AG04449 (cell line): ENCODE measurements around the gene GIMAP8.
A peak's percentile ranks its signal among the peaks of the same experiment; 100 is the strongest.

Source experiments
- CTCF ChIA-PET: fragments of 350-600 bp; formaldehyde crosslinking; extraction: SDS; loops from one replicate; lab custom pipeline; 2021; ENCODE audit warnings: antibody characterized with exemption; lab: Yijun Ruan, JAX
- POLR2A ChIA-PET: fragments of 400-600, 350-600 bp; formaldehyde crosslinking; extraction: SDS; loops from one replicate; lab custom pipeline; 2020; ENCODE audit warnings: antibody characterized with exemption, inconsistent platforms; lab: Yijun Ruan, JAX
- DNase-seq: peaks from one replicate; pipeline ENCODE4 v3.0.0-alpha.2; 2010; ENCODE audit warnings: low read depth, low spot score
- H3K4me3 ChIP-seq: 2 replicates; pipeline ENCODE4 v1.5.1; 2011; ENCODE audit warnings: low read depth, mild to moderate bottlenecking, control low read depth, low read length
- TF ChIP-seq, protein P1 (sequence below): IDR thresholded peaks from one replicate; pipeline ENCODE4 v1.5.1; 2011; ENCODE audit warnings: mild to moderate bottlenecking, moderate library complexity, low read length, control low read depth, inconsistent platforms; ENCODE audit not compliant: insufficient read depth; ENCODE audit errors: missing control alignments

GIMAP8 gene

DNA sequence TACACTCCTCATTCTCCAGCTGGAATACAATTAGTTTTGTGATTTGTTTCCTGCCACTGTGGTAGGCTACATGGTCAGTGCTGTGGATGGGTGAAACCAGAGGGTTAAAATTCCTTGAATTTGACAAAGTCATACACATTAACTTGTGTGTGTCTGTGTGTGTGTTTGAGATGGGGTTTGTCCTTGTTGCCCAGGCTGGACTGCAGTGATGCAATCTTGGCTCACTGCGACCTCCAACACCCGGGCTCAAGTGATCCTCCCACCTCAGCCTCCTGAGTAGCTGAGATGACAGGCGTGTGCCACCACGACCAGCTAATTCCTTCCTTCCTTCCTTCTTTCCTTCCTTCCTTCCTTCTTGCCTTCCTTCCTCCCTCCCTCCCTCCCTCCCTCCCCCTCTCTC, 24.8 kb upstream of the GIMAP8 start:
- CTCF ChIA-PET, result no interaction called here
- TF ChIP-seq, protein P1, sequence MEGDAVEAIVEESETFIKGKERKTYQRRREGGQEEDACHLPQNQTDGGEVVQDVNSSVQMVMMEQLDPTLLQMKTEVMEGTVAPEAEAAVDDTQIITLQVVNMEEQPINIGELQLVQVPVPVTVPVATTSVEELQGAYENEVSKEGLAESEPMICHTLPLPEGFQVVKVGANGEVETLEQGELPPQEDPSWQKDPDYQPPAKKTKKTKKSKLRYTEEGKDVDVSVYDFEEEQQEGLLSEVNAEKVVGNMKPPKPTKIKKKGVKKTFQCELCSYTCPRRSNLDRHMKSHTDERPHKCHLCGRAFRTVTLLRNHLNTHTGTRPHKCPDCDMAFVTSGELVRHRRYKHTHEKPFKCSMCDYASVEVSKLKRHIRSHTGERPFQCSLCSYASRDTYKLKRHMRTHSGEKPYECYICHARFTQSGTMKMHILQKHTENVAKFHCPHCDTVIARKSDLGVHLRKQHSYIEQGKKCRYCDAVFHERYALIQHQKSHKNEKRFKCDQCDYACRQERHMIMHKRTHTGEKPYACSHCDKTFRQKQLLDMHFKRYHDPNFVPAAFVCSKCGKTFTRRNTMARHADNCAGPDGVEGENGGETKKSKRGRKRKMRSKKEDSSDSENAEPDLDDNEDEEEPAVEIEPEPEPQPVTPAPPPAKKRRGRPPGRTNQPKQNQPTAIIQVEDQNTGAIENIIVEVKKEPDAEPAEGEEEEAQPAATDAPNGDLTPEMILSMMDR, result no peak
- POLR2A ChIA-PET, result no interaction called here

DNA sequence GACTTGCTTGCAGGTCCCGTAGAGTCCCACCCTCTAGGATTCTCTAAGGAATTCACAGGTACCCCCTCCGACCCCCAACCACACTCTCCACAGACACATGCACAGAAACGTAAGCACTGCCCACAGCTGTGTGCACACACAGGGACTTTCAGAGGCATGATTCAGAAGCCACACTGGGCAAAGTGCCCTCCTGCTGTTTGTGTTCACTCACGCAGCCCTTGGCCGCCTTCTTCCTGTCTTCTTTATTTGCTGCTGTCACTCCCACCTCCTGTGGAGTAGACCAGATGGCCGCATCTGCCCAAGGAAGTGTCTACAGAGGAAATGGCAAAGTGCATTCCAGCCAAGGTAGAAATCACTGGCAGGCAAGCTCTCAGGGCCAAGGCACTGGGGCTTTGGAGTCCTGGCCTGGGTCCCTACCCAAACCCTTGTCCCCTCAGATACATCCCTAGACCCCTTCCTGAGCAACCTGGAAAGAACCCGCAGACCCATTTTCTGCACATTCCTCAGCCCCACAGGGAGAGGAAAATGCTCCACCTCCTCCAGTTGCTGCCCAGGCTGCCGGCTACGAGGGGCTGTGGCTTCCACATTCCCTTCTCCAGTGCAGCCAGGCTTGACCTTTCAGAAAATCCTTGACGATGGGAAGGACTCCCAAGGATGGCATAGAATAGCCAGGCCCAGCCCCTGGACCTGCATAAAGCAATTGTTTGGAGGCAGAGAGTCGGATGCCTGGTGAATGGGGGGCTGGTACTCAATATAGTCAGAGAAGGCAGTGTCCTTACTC, 21.6 kb upstream of the GIMAP8 start:
- H3K4me3 ChIP-seq, result no peak overlapping the region
- ChIA-PET CTCF (interaction anchor here (1.0 to 1.6 kb wide), 2 partner anchors 9 to 74 kb away, joined by 3 to 5 read pairs; no protein-coding TSS in a partner anchor), POLR2A (no interaction called here)
- peak; percentile 59 for DNase-seq
- TF ChIP-seq, protein P1, result no peak

More for the DNA sequence above, 24.8 kb upstream of the GIMAP8 start:
- H3K4me3 ChIP-seq, result no peak overlapping the region
- DNase-seq, result no peak

DNA sequence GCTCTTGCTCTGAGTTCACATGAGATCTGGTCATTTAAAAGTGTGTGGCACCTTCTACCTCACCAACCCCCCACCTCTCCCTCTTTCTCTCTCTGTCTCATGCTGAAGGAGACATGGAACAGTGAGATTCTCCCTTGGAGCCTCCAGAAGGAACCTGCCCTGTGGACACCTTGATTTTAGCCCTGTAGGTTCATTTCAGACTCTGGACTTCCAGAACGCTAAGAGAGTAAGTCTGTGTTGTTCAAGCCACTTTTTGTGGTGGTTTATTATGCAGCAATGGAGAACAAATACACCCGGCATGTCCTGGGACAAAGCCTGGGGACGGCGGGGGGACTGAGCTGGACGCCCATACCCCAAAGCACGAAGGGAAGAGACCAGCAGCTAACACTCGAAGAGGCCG, 20.7 kb upstream of the GIMAP8 start:
- POLR2A ChIA-PET, result no interaction called here
- no peak overlapping the region for H3K4me3 ChIP-seq
- DNase-seq, result no peak
- CTCF ChIA-PET, result interaction anchor here (1.0 to 1.6 kb wide), 2 partner anchors 10 to 74 kb away, joined by 3 to 5 read pairs; no protein-coding TSS in a partner anchor
- TF ChIP-seq, protein P1, result no peak

DNA sequence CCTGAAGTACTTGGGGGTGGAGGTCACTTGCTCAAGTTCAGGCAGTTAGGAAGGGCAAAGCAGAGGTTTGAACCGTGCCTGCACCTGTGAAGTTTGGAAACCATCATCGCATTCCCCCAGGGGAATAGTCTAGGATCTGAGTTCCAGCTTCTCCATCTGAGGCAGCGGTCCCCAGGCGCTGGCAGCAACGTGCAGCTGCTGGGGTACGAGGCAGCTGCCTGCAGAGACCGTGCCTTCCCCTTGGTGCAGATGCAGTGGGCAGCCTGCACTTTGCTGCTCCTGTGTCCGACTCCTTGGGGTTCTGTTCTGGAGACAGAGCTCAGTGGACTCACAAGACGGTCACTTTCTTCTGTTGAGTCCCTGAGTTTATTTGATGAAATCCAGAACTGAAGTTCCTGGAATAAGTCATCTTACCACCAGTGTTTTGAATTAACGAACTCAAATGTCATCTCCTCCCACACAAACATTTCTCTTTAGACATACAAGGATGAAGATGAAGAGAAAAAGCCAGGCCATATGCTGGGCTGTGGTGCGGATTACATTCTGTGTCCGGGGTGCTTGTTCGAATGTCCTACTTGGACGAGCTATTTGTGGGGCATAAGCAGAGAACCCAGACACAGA, 19.9 kb upstream of the GIMAP8 start:
- TF ChIP-seq, protein P1, result no peak
- ChIA-PET CTCF (interaction anchor here (0.8 to 1.9 kb wide), 3 partner anchors 9 to 65 kb away, joined by 3 to 4 read pairs (median 3); no protein-coding TSS in a partner anchor), POLR2A (no interaction called here)

DNA sequence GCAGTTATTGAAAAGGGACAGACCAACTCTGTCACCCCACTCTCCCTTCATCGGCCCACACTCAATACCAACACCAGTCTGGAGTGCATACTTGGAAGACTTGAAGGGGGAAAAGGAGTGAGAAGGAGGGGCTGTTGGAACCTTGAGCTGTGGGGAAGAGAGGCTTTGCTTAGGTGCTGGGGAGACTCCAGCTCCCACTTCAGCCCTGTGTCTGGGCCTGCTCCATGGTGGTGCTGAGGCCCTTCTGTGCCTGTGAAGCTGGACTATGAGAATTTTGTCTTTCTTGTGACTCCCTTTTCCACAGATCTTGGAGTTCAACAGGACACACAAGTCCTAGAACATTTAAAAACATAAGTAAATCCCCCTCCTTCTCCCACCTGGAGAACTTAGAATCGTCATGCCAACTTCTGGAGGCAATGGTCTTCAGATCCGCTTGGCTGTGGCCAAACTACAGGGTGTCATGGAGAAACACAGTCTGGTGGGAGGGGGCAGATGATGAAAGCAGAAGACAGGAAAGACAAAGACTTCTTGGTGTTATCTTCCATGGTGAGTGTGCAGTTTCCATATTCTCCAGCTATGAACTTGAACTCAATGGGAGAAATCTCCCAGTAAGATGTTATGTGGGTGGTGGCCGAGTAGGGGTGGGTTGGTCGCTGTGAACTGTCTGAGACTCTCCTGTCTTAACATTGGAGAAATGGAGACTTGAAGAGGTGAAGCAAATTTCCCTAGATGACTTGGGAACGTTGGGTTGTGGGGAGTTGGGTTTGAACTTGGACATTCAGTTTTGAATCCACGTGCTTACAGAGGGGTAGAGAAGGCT, 18.4 kb upstream of the GIMAP8 start:
- DNase-seq, result no peak
- TF ChIP-seq, protein P1, result no peak
- ChIA-PET POLR2A (no interaction called here), CTCF (interaction anchor here (1.3 to 1.9 kb wide), 3 partner anchors 10 to 66 kb away, joined by 3 to 5 read pairs (median 4); no protein-coding TSS in a partner anchor)
- H3K4me3 ChIP-seq, result no peak overlapping the region

More for the DNA sequence above, 19.9 kb upstream of the GIMAP8 start:
- H3K4me3 ChIP-seq, result no peak overlapping the region
- no peak for DNase-seq
